ENCODE data around the gene GPD1.
A peak's percentile ranks its signal among the peaks of the same experiment; 100 is the strongest.
"Not testable (repeated sequence)": the region's sequence is repeated elsewhere in the genome, so short reads cannot be mapped to it uniquely, and the experiment has no call there.

Gene GPD1

GRCh38 chr12:50121641-50122040 is 17.8 kb downstream of the GPD1 start:
- H3K27ac Mint-ChIP-seq (ENCODE audit: low read depth) = no peak overlapping the region
- H3K27me3 Mint-ChIP-seq = no peaks in the 10 kb centered on the region
- H3K4me3 Mint-ChIP-seq = no peak overlapping the region
- DNase-seq (ENCODE audit: low spot score in 2 of 2) (no peak), ATAC-seq (replicated peaks; ENCODE audit: extremely low read depth, poor library complexity, severe bottlenecking) (no peak)
- H3K9me3 Mint-ChIP-seq = no peaks in the 10 kb centered on the region
- H3K4me1 Mint-ChIP-seq = peaks cover 42% of the 10 kb centered on the region
- H3K36me3 Mint-ChIP-seq (ENCODE audit: insufficient read depth) = peaks cover 53% of the 10 kb centered on the region

GRCh38 chr12:50123203-50123602 is 19.4 kb downstream of the GPD1 start:
- no peaks in the 10 kb centered on the region for H3K9me3 Mint-ChIP-seq
- peaks cover 54% of the 10 kb centered on the region for H3K36me3 Mint-ChIP-seq (ENCODE audit: insufficient read depth)
- ATAC-seq (replicated peaks; ENCODE audit: extremely low read depth, poor library complexity, severe bottlenecking) (no peak), DNase-seq (ENCODE audit: low spot score in 2 of 2) (no peak)
- H3K27me3 Mint-ChIP-seq = no peaks in the 10 kb centered on the region
- H3K27ac Mint-ChIP-seq (ENCODE audit: low read depth) = no peak overlapping the region
- peaks cover 34% of the 10 kb centered on the region for H3K4me1 Mint-ChIP-seq
- H3K4me3 Mint-ChIP-seq = no peak overlapping the region

- no peak for ATAC-seq (replicated peaks; ENCODE audit: extremely low read depth, poor library complexity, severe bottlenecking)
- H3K4me1 Mint-ChIP-seq = peaks cover 42% of the 10 kb centered on the region
- H3K27ac Mint-ChIP-seq (ENCODE audit: low read depth) = no peak overlapping the region
- H3K4me3 Mint-ChIP-seq = no peak overlapping the region
- H3K9me3 Mint-ChIP-seq = no peaks in the 10 kb centered on the region
- H3K27me3 Mint-ChIP-seq = no peaks in the 10 kb centered on the region
- H3K36me3 Mint-ChIP-seq (ENCODE audit: insufficient read depth) = peaks cover 72% of the 10 kb centered on the region
- DNase-seq (ENCODE audit: low spot score in 2 of 2) = no peak
Observed at GRCh38 chr12:50127546-50127945, 23.7 kb downstream of the GPD1 start.

GRCh38 chr12:50129290-50129689 is 25.5 kb downstream of the GPD1 start:
- no peak overlapping the region for H3K27ac Mint-ChIP-seq (ENCODE audit: low read depth)
- no peak for DNase-seq (ENCODE audit: low spot score in 2 of 2)
- H3K36me3 Mint-ChIP-seq (ENCODE audit: insufficient read depth) = peaks cover 73% of the 10 kb centered on the region
- ATAC-seq (replicated peaks; ENCODE audit: extremely low read depth, poor library complexity, severe bottlenecking) = no peak
- H3K4me3 Mint-ChIP-seq = no peak overlapping the region
- peaks cover 46% of the 10 kb centered on the region for H3K4me1 Mint-ChIP-seq
- no peaks in the 10 kb centered on the region for H3K9me3 Mint-ChIP-seq
- no peaks in the 10 kb centered on the region for H3K27me3 Mint-ChIP-seq

GRCh38 chr12:50132505-50133135 is 28.8 kb downstream of the GPD1 start:
- peaks cover 68% of the 10 kb centered on the region for H3K36me3 Mint-ChIP-seq (ENCODE audit: insufficient read depth)
- peak; percentile 36 for ATAC-seq (replicated peaks; ENCODE audit: extremely low read depth, poor library complexity, severe bottlenecking)
- H3K9me3 Mint-ChIP-seq = no peaks in the 10 kb centered on the region
- no peak overlapping the region for H3K4me3 Mint-ChIP-seq
- H3K27me3 Mint-ChIP-seq = no peaks in the 10 kb centered on the region
- H3K4me1 Mint-ChIP-seq = peaks cover 35% of the 10 kb centered on the region
- DNase-seq (ENCODE audit: low spot score in 2 of 2) = no peak
- H3K27ac Mint-ChIP-seq (ENCODE audit: low read depth) = no peak overlapping the region

- H3K36me3 Mint-ChIP-seq (ENCODE audit: insufficient read depth) = peaks cover 29% of the 10 kb centered on the region
- H3K27ac Mint-ChIP-seq (ENCODE audit: low read depth) = no peak overlapping the region
- DNase-seq (ENCODE audit: low spot score in 2 of 2) (no peak), ATAC-seq (replicated peaks; ENCODE audit: extremely low read depth, poor library complexity, severe bottlenecking) (no peak)
- H3K9me3 Mint-ChIP-seq = no peaks in the 10 kb centered on the region
- H3K4me1 Mint-ChIP-seq = peaks cover 6% of the 10 kb centered on the region
- no peaks in the 10 kb centered on the region for H3K27me3 Mint-ChIP-seq
- no peak overlapping the region for H3K4me3 Mint-ChIP-seq
Observed at GRCh38 chr12:50142993-50143392, 39.2 kb downstream of the GPD1 start.

GRCh38 chr12:50145439-50145838 is 41.6 kb downstream of the GPD1 start:
- Mint-ChIP-seq H3K4me3 (no peak overlapping the region), H3K4me1 (peaks cover 6% of the 10 kb centered on the region), H3K27me3 (no peaks in the 10 kb centered on the region), H3K27ac (ENCODE audit: low read depth) (no peak overlapping the region), H3K36me3 (ENCODE audit: insufficient read depth) (peaks cover 24% of the 10 kb centered on the region), H3K9me3 (no peaks in the 10 kb centered on the region)
- no peak for DNase-seq (ENCODE audit: low spot score in 2 of 2)
- ATAC-seq (replicated peaks; ENCODE audit: extremely low read depth, poor library complexity, severe bottlenecking) = no peak

GRCh38 chr12:50147281-50147680 is 43.5 kb downstream of the GPD1 start:
- H3K27me3 Mint-ChIP-seq = no peaks in the 10 kb centered on the region
- no peaks in the 10 kb centered on the region for H3K9me3 Mint-ChIP-seq
- peaks cover 12% of the 10 kb centered on the region for H3K36me3 Mint-ChIP-seq (ENCODE audit: insufficient read depth)
- ATAC-seq (replicated peaks; ENCODE audit: extremely low read depth, poor library complexity, severe bottlenecking) (no peak), DNase-seq (ENCODE audit: low spot score in 2 of 2) (no peak)
- H3K27ac Mint-ChIP-seq (ENCODE audit: low read depth) = no peak overlapping the region
- no peak overlapping the region for H3K4me3 Mint-ChIP-seq
- peaks cover 19% of the 10 kb centered on the region for H3K4me1 Mint-ChIP-seq

- H3K36me3 Mint-ChIP-seq (ENCODE audit: insufficient read depth); ATAC-seq (replicated peaks; ENCODE audit: extremely low read depth, poor library complexity, severe bottlenecking); H3K27me3 Mint-ChIP-seq; H3K27ac Mint-ChIP-seq (ENCODE audit: low read depth); H3K4me3 Mint-ChIP-seq; DNase-seq (ENCODE audit: low spot score in 2 of 2); H3K9me3 Mint-ChIP-seq: not testable (repeated sequence)
- H3K4me1 Mint-ChIP-seq = peaks cover 19% of the 10 kb centered on the region
Observed at GRCh38 chr12:50148011-50148410, 44.2 kb downstream of the GPD1 start.

- H3K36me3 Mint-ChIP-seq (ENCODE audit: insufficient read depth) = peaks cover 11% of the 10 kb centered on the region
- peaks cover 19% of the 10 kb centered on the region for H3K4me1 Mint-ChIP-seq
- no peak overlapping the region for H3K27ac Mint-ChIP-seq (ENCODE audit: low read depth)
- H3K9me3 Mint-ChIP-seq = no peaks in the 10 kb centered on the region
- no peak for ATAC-seq (replicated peaks; ENCODE audit: extremely low read depth, poor library complexity, severe bottlenecking)
- H3K4me3 Mint-ChIP-seq = no peak overlapping the region
- no peaks in the 10 kb centered on the region for H3K27me3 Mint-ChIP-seq
- DNase-seq (ENCODE audit: low spot score in 2 of 2) = no peak
Observed at GRCh38 chr12:50149311-50149710, 45.5 kb downstream of the GPD1 start.

GRCh38 chr12:50151047-50151687 is 47.4 kb downstream of the GPD1 start:
- H3K27ac Mint-ChIP-seq (ENCODE audit: low read depth) = peak overlapping the region; percentile 50
- peaks cover 13% of the 10 kb centered on the region for H3K36me3 Mint-ChIP-seq (ENCODE audit: insufficient read depth)
- peaks cover 19% of the 10 kb centered on the region for H3K4me1 Mint-ChIP-seq
- no peaks in the 10 kb centered on the region for H3K27me3 Mint-ChIP-seq
- H3K4me3 Mint-ChIP-seq = no peak overlapping the region
- no peak for ATAC-seq (replicated peaks; ENCODE audit: extremely low read depth, poor library complexity, severe bottlenecking)
- DNase-seq (ENCODE audit: low spot score in 2 of 2) = no peak
- H3K9me3 Mint-ChIP-seq = no peaks in the 10 kb centered on the region

GRCh38 chr12:50154947-50155346 is 51.1 kb downstream of the GPD1 start:
- peaks cover 12% of the 10 kb centered on the region for H3K36me3 Mint-ChIP-seq (ENCODE audit: insufficient read depth)
- peaks cover 34% of the 10 kb centered on the region for H3K4me1 Mint-ChIP-seq
- not testable (repeated sequence) for ATAC-seq (replicated peaks; ENCODE audit: extremely low read depth, poor library complexity, severe bottlenecking); H3K27ac Mint-ChIP-seq (ENCODE audit: low read depth); DNase-seq (ENCODE audit: low spot score in 2 of 2); H3K4me3 Mint-ChIP-seq; H3K27me3 Mint-ChIP-seq; H3K9me3 Mint-ChIP-seq

- Mint-ChIP-seq H3K27ac (ENCODE audit: low read depth) (peak overlapping the region; percentile 57), H3K9me3 (no peaks in the 10 kb centered on the region), H3K4me3 (no peak overlapping the region), H3K36me3 (ENCODE audit: insufficient read depth) (peaks cover 12% of the 10 kb centered on the region), H3K27me3 (no peaks in the 10 kb centered on the region), H3K4me1 (peaks cover 35% of the 10 kb centered on the region)
- no peak for DNase-seq (ENCODE audit: low spot score in 2 of 2)
- no peak for ATAC-seq (replicated peaks; ENCODE audit: extremely low read depth, poor library complexity, severe bottlenecking)
Observed at GRCh38 chr12:50156641-50157040, 52.8 kb downstream of the GPD1 start.
